Skeletal muscle tissue (tissue), 4 donors: ENCODE data around the gene IMMP2L. TPM values are rescaled to one million over a fixed set of nuclear protein-coding genes. Genes with fewer than 3 reads are reported as not detected.

Experiments
- H3K27ac ChIP-seq: one replicate; pipeline ENCODE4 v1.7.0; 2013; ENCODE audit warnings: mild to moderate bottlenecking, low read depth, low read length, inconsistent platforms
- H3K27me3 ChIP-seq, 3 donors: one replicate each; pipeline ENCODE4 v1.7.0; 2013; ENCODE audit warnings: low read length in 3 of 3; ENCODE audit not compliant: control insufficient read depth in 3 of 3, insufficient read depth in 3 of 3
- H3K36me3 ChIP-seq, 3 donors: one replicate each; pipeline ENCODE4 v1.7.0; 2013; ENCODE audit warnings: low read length in 3 of 3; ENCODE audit not compliant: control insufficient read depth in 3 of 3, insufficient read depth in 3 of 3
- H3K4me1 ChIP-seq, 3 donors: one replicate each; pipeline ENCODE4 v1.7.0; 2013; ENCODE audit warnings: low read length in 3 of 3, mild to moderate bottlenecking in 3 of 3; ENCODE audit not compliant: control insufficient read depth in 3 of 3, insufficient read depth in 3 of 3
- H3K4me3 ChIP-seq, 3 donors: one replicate each; pipeline ENCODE4 v1.7.0; 2013; ENCODE audit warnings: low read length in 3 of 3
- H3K9ac ChIP-seq, 3 donors: one replicate each; pipeline ENCODE4 v1.7.0; 2013; ENCODE audit warnings: low read length in 3 of 3, mild to moderate bottlenecking in 3 of 3, moderate library complexity in 2 of 3, low read depth in 1 of 3
- H3K9me3 ChIP-seq, 3 donors: one replicate each; pipeline ENCODE4 v1.7.0; 2013; ENCODE audit warnings: low read length in 3 of 3; ENCODE audit not compliant: control insufficient read depth in 3 of 3
- total RNA-seq: library from RNA; depleted of rRNA; stranded (reverse); fragments of >200 nt; gene quantifications from one replicate; pipeline ENCODE4 v1.2.3, GENCODE V29; 2014
- donor health status: Osteomylitis.

The IMMP2L gene
- total RNA-seq, 1 donor from 2014 or later: 15.7 TPM

DNA sequence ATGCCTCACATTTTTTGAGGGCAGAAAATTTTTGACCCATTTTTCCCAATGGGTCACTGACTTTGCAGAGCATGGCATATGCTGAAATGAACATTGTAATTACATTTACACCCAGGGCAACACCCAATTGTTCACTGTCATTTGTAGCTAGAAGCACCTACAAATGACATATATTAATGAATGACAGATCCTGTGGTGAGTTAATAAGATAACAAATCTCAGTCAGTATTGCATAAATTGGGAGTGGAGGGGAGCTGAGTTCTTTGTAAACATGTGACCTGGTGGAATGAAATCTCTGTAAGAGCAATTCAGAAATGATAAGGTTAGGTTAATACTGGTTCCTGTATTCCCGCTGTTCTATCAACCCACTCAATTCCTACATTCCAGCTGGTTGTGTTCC, 726.4 kb downstream of the IMMP2L start:
- no peak overlapping the region for H3K9ac ChIP-seq
- H3K4me1 ChIP-seq: no peaks in the 10 kb centered on the region
- no peaks in the 10 kb centered on the region for H3K36me3 ChIP-seq
- no peaks in the 10 kb centered on the region for H3K27me3 ChIP-seq
- no peak overlapping the region for H3K27ac ChIP-seq
- no peak overlapping the region for H3K4me3 ChIP-seq
- no peaks in the 10 kb centered on the region for H3K9me3 ChIP-seq

DNA sequence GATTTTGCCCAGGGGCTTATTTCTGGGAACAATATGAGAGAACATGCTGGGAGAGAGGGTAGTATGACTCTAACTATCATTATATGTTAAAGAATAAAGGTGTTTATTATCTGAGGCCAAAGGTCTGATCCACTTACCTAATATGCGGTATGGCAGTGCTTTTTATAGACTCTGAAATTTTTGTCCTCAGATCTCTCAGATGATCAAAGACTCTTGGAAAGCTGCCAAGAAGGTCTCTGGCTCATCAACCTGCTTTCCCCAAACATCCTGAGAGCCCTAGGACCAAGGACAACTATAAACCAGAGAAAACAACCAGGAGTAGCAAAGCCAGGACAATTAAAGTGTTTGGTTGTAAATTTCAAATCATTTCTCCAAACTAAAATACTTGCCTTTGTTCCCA, 727.1 kb downstream of the IMMP2L start:
- no peak overlapping the region for H3K4me3 ChIP-seq
- H3K27ac ChIP-seq: no peak overlapping the region
- no peaks in the 10 kb centered on the region for H3K27me3 ChIP-seq
- no peak overlapping the region for H3K9ac ChIP-seq
- H3K4me1 ChIP-seq: peaks cover 0 to 2% (median 0%) of the 10 kb centered on the region in 3 donors
- H3K36me3 ChIP-seq: no peaks in the 10 kb centered on the region
- H3K9me3 ChIP-seq: no peaks in the 10 kb centered on the region

DNA sequence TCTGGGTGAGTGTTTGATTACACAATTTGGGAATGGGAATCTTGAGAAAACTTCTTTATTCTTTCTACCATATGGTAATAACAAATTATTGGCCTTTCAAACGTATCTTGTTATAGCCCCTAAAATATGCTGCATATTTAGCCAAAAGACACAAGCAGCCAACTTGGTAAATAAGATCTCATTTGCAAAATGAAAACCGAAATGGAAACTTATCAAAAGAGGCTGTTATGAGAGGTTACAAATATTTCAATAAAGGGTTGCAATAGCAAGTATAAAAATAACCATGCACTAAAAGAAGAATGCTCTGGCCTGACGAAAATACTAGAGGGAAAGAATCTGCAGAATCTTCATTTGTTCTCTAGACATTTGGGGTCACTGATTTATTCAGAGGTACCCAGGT, 730.9 kb downstream of the IMMP2L start:
- Histone ChIP-seq H3K36me3 (no peaks in the 10 kb centered on the region), H3K9ac (no peak overlapping the region), H3K27me3 (no peaks in the 10 kb centered on the region), H3K4me3 (no peak overlapping the region), H3K9me3 (no peaks in the 10 kb centered on the region), H3K27ac (no peak overlapping the region), H3K4me1 (peaks cover 0 to 2% (median 0%) of the 10 kb centered on the region in 3 donors)

DNA sequence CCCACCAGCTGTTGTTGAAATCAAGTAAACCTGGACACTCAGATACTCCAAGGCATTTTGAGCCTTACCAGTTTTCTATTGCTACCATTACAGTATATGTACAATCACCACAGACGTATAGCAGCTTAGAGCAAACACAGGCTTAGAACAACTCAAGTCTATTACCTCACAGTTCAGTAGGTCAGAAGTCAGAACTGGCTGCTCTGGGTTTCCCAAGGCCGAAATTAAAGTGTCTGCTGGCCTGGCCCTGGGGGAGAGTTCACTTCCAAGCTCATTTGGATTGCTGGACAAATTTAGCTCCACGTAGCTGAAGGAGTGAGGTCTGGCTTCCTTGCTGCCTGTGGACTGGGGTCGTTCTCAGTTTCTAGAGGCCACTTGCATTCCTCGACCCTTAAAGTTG, 731.5 kb downstream of the IMMP2L start:
- no peaks in the 10 kb centered on the region for H3K9me3 ChIP-seq
- no peaks in the 10 kb centered on the region for H3K36me3 ChIP-seq
- H3K9ac ChIP-seq: no peak overlapping the region
- H3K4me1 ChIP-seq: peaks cover 0 to 2% (median 0%) of the 10 kb centered on the region in 3 donors
- no peaks in the 10 kb centered on the region for H3K27me3 ChIP-seq
- H3K27ac ChIP-seq: no peak overlapping the region
- H3K4me3 ChIP-seq: no peak overlapping the region

DNA sequence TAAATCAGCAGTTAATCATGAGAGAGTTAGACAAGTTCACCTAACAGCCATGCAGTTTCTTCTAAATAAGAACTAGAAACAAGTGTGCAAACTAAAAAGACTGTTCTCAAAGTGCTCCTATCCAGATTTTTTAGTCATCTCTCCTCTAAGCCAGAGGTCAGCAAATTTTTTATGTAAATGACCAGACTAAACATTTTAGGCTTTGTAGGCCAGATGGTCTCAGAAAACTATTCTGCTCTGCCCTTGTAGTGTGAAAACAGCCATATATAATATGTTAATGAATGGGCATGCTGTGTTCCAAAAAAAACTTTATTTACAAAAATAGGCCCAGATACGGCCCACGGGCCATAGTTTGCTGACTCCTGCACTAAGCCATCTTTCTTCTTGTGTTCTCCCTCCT, 734.4 kb downstream of the IMMP2L start:
- H3K9me3 ChIP-seq: no peaks in the 10 kb centered on the region
- no peaks in the 10 kb centered on the region for H3K36me3 ChIP-seq
- no peaks in the 10 kb centered on the region for H3K27me3 ChIP-seq
- no peak overlapping the region for H3K9ac ChIP-seq
- H3K27ac ChIP-seq: no peak overlapping the region
- H3K4me3 ChIP-seq: no peak overlapping the region
- peaks cover 0 to 2% (median 0%) of the 10 kb centered on the region in 3 donors for H3K4me1 ChIP-seq

DNA sequence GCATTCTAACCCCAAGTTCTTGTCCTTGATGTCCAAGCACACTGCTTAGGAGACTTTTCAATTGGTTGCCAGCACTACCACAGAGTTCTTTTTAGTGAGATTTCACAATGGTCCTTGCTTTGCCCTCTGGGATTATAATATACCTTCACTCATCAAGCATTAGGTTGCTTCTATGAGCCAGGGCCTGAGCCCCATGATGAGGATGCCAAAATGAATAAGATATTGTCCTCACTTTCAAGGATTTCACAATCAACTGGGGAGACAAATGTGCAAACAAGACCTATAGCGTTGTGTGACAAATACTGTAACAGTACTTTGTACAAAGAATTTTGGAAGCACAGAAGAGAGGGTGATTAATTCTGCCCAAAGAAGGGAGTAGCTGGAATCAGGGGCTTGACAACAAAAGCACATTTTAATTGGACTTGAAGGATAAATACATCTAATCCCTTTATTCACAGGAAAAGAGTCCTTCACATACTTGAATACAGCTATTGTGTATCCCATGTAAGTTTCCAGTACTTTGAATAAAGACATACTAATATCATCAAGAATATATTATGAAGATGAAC, 734.9 kb downstream of the IMMP2L start:
- H3K9me3 ChIP-seq: no peaks in the 10 kb centered on the region
- no peak overlapping the region for H3K9ac ChIP-seq
- peaks cover 0 to 2% (median 0%) of the 10 kb centered on the region in 3 donors for H3K4me1 ChIP-seq
- no peak overlapping the region for H3K27ac ChIP-seq
- no peaks in the 10 kb centered on the region for H3K27me3 ChIP-seq
- H3K36me3 ChIP-seq: no peaks in the 10 kb centered on the region
- no peak overlapping the region for H3K4me3 ChIP-seq

DNA sequence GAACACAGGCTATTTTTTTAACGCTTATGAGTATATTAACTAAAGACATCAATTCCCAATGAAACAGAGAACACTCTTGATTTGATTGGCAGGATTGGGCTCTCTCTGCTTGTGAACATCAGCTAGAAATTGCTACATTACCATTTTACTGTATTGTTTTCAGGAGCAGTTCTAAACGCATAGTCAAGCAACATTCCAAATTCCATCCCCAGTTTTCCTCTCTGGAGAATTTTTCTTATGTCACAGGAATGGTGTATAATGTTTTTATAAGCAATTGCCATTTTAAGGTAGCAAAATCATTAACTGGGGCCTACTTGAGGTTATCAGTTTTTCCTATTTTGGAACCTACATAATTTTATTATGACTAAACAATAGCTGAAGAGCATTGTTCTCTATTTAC, 748.3 kb downstream of the IMMP2L start:
- H3K4me3 ChIP-seq: no peak overlapping the region
- H3K9me3 ChIP-seq: no peaks in the 10 kb centered on the region
- no peak overlapping the region for H3K9ac ChIP-seq
- H3K27me3 ChIP-seq: no peaks in the 10 kb centered on the region
- no peaks in the 10 kb centered on the region for H3K4me1 ChIP-seq
- H3K36me3 ChIP-seq: no peaks in the 10 kb centered on the region
- no peak overlapping the region for H3K27ac ChIP-seq

DNA sequence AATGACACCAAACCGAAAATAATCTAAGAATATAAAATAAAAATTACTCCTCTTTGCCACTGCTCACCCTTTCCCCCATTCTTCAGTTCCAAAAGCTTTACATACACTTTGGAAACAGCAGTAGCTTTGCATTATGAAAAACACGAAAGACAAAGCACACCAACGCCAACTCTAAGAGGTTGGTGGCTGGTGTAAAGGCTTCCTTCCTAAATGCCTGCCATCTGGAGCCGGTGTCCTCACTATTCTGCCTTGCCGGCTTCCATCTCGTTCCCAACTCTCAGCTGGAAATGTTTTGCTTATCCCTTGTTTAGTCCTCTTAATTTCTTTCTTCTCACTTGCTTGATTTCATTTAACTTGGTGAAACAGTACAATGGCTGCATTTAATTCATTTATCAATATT, 752.5 kb downstream of the IMMP2L start:
- no peak overlapping the region for H3K4me3 ChIP-seq
- H3K9ac ChIP-seq: no peak overlapping the region
- no peak overlapping the region for H3K27ac ChIP-seq
- H3K36me3 ChIP-seq: no peaks in the 10 kb centered on the region
- H3K4me1 ChIP-seq: no peaks in the 10 kb centered on the region
- H3K27me3 ChIP-seq: no peaks in the 10 kb centered on the region
- H3K9me3 ChIP-seq: no peaks in the 10 kb centered on the region

DNA sequence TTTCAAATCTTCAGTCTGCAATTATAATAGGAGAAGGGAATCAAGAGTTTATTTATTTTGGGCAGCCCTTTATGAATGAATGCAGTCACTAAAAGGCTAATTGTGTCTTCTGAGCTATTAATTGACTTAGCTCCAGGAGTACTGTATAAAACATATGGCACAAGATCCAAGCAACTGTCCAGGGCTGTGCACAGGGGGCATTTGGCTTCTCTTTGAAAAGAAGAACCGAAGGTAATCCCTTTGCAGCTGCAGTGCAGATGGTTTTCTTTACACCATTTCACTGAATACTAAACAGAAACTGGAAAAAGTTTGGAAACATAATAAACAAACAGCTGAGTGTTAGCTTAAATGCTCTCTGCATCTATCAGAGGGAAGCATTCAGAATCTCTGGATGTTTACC, 753.9 kb downstream of the IMMP2L start:
- H3K27me3 ChIP-seq: no peaks in the 10 kb centered on the region
- no peaks in the 10 kb centered on the region for H3K36me3 ChIP-seq
- H3K9ac ChIP-seq: no peak overlapping the region
- no peak overlapping the region for H3K27ac ChIP-seq
- H3K4me3 ChIP-seq: no peak overlapping the region
- no peaks in the 10 kb centered on the region for H3K9me3 ChIP-seq
- no peaks in the 10 kb centered on the region for H3K4me1 ChIP-seq

DNA sequence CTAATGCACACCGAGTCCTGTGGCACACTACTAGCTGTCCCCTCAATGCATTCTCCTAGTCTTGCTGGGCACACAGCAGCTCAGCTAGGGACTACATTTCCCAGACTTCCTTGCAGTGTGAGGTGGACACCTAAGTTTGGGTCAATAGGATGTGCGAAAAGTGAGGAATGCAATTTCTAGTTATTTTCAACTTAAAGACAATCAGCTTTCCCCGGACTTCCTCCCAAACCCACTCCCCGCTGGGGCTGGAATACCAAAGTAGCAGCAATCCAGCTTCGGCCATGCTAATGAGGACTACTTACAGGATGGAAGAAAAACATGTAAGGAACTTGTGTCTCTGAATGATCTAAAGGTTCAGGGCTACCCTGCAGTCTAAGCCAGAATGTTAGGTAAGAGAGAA, 757.8 kb downstream of the IMMP2L start:
- H3K4me3 ChIP-seq: no peak overlapping the region

More for the DNA sequence above, 757.8 kb downstream of the IMMP2L start:
- no peak overlapping the region for H3K9ac ChIP-seq
- no peaks in the 10 kb centered on the region for H3K4me1 ChIP-seq
- H3K36me3 ChIP-seq: no peaks in the 10 kb centered on the region
- no peaks in the 10 kb centered on the region for H3K9me3 ChIP-seq
- no peaks in the 10 kb centered on the region for H3K27me3 ChIP-seq
- no peak overlapping the region for H3K27ac ChIP-seq
